BLaER1 (cell line): ENCODE data around the gene RNF223.

Experiments
- H3K27ac ChIP-seq: shearing (Covaris generic); formaldehyde crosslinking; 2 replicates; pipeline ENCODE4 v1.8.1; 2022
- H3K27me3 ChIP-seq: shearing (Covaris generic); formaldehyde crosslinking; 2 replicates; pipeline ENCODE4 v1.8.1; 2022
- H3K36me3 ChIP-seq: shearing (Covaris generic); formaldehyde crosslinking; 2 replicates; pipeline ENCODE4 v1.8.1; 2022
- H3K4me1 ChIP-seq: shearing (Covaris generic); formaldehyde crosslinking; 2 replicates; pipeline ENCODE4 v1.8.1; 2022
- H3K4me2 ChIP-seq: shearing (Covaris generic); formaldehyde crosslinking; 2 replicates; pipeline ENCODE4 v1.8.1; 2022
- H3K4me3 ChIP-seq: shearing (Covaris generic); formaldehyde crosslinking; 2 replicates; pipeline ENCODE4 v1.8.1; 2022
- H3K9ac ChIP-seq: shearing (Covaris generic); formaldehyde crosslinking; 2 replicates; pipeline ENCODE4 v1.8.1; 2022
- H3K9me3 ChIP-seq: shearing (Covaris generic); formaldehyde crosslinking; 2 replicates; pipeline ENCODE4 v1.8.1; 2022
- H4K20me1 ChIP-seq: shearing (Covaris generic); formaldehyde crosslinking; 2 replicates; pipeline ENCODE4 v1.8.1; 2022
- Cebpa-rat ChIP-seq: shearing (Covaris generic); IDR thresholded peaks from 2 replicates; pipeline ENCODE4 v1.8.1; 2022

RNF223 gene

DNA sequence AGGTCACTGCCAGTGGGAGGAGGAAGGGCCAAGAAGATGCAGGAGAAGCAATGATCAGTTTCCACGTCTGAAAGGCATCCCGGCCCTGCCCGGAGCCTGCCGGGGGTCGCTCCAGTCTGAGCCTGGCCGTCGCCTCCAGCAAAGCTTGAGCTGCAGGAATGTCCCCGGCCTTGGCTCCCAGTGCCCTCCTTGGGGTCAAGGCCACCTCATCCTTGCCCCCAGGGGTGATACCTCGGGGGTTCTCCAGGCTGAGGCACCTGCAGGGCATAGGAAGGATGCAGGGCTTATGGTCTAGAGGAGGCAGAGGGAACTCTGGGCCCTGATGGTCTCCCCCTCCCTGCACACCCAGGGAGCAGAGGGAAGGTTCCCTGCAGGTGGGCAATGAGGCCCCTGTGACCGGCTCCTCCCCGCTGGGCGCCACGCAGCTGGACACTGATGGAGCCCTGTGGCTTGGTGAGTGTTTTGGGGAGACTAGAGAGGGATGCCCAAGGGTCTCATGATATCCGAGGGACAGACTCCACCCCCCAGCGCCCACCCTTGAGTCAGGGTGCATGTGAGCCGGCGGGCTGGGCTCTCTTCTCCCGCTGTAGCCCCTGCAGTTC lies 19.9 kb downstream of the RNF223 start:
- no peak overlapping the region for H3K27ac ChIP-seq
- no peak overlapping the region for H3K4me3 ChIP-seq
- peaks cover 57% of the 10 kb centered on the region for H3K36me3 ChIP-seq
- no peak overlapping the region for H3K9ac ChIP-seq
- peaks cover 26% of the 10 kb centered on the region for H3K27me3 ChIP-seq
- peaks cover 32% of the 10 kb centered on the region for H3K4me1 ChIP-seq
- H3K4me2 ChIP-seq: no peak overlapping the region
- H4K20me1 ChIP-seq: peaks cover 13% of the 10 kb centered on the region
- no peaks in the 10 kb centered on the region for H3K9me3 ChIP-seq
- no peak for TF ChIP-seq Cebpa-rat

DNA sequence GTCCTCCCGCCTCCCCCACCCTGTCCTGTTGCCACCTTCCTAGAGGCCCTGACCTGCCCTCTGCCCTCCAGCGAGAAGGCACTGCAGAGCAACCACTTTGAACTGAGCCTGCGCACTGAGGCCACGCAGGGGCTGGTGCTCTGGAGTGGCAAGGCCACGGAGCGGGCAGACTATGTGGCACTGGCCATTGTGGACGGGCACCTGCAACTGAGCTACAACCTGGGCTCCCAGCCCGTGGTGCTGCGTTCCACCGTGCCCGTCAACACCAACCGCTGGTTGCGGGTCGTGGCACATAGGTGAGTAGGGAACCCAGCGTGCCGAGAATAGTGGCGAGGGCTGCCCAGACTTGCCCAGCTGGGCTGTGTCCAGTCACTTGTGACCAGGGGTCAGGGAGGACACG lies 20.4 kb downstream of the RNF223 start:
- H3K27ac ChIP-seq: no peak overlapping the region
- no peak overlapping the region for H3K4me3 ChIP-seq
- H3K36me3 ChIP-seq: peaks cover 57% of the 10 kb centered on the region
- H3K4me2 ChIP-seq: no peak overlapping the region
- no peak for TF ChIP-seq Cebpa-rat
- peaks cover 11% of the 10 kb centered on the region for H4K20me1 ChIP-seq
- peaks cover 28% of the 10 kb centered on the region for H3K4me1 ChIP-seq
- peaks cover 22% of the 10 kb centered on the region for H3K27me3 ChIP-seq
- H3K9me3 ChIP-seq: no peaks in the 10 kb centered on the region
- no peak overlapping the region for H3K9ac ChIP-seq

DNA sequence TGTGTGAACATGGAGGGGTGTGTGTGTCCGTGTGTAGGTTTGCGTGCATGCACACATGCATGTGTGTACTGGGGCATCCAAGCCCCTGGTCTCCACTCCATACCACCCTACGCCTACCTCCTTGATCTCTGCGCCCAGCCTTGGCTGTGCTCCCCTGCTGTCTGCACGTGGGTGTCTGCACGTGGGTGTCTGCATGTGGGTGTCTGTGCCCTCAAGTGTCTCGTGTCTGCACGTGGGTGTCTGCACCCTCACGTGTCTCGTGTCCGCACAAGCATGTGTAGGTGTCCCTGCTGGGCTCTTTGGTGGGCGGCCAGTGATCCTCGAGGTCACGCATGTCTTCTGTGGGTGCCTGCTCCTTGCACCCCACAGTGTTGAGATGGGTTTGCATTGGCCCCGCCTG lies 21.1 kb downstream of the RNF223 start:
- H4K20me1 ChIP-seq: peaks cover 4% of the 10 kb centered on the region
- no peak overlapping the region for H3K4me2 ChIP-seq
- no peak for TF ChIP-seq Cebpa-rat
- no peak overlapping the region for H3K9ac ChIP-seq
- H3K4me3 ChIP-seq: no peak overlapping the region
- H3K27ac ChIP-seq: no peak overlapping the region
- H3K4me1 ChIP-seq: peaks cover 21% of the 10 kb centered on the region
- peaks cover 57% of the 10 kb centered on the region for H3K36me3 ChIP-seq
- peaks cover 16% of the 10 kb centered on the region for H3K27me3 ChIP-seq
- no peaks in the 10 kb centered on the region for H3K9me3 ChIP-seq

DNA sequence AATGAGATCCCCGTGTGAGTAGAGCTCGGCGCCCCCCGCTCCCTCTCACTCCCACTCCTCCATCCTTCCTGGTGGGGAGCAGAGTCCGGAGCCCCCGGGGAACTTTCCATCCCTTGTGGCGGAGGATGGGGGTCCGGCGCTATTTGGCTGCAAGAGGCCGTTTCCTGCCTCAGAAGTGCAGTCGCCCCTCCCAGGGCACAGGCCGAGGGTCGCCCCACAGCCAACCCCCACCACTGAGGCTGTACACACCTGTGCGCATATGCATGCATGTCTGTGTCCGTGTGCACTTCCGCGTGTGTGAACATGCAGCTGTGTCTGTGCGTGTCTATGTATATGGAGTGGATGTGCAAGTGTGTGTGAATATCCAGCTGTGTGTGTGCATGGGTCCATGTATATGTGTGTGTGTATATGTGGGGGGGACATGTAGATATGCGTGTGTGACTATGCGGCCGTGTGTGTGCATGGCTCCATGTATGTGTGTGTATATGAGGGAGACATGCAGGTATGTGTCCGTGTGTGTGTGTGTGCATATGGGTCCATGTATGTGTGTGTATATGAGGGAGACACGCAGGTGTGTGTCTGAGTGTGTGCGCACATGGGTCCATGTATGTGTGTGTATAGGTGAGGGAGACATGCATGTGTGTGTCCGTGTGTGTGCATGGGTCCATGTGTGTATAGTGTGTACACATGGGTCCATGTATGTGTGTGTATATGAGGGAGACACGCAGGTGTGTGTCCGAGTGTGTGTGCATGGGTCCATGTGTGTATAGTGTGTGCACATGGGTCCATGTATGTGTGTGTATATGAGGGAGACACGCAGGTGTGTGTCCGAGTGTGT lies 21.9 kb downstream of the RNF223 start:
- Histone ChIP-seq H3K9ac (no peak overlapping the region), H3K27me3 (peaks cover 8% of the 10 kb centered on the region), H3K4me3 (no peak overlapping the region), H4K20me1 (no peaks in the 10 kb centered on the region; the same call in 1 of the 2 replicates), H3K27ac (no peak overlapping the region), H3K9me3 (no peaks in the 10 kb centered on the region), H3K36me3 (peaks cover 64% of the 10 kb centered on the region), H3K4me1 (peaks cover 13% of the 10 kb centered on the region), H3K4me2 (no peak overlapping the region)
- no peak for TF ChIP-seq Cebpa-rat

DNA sequence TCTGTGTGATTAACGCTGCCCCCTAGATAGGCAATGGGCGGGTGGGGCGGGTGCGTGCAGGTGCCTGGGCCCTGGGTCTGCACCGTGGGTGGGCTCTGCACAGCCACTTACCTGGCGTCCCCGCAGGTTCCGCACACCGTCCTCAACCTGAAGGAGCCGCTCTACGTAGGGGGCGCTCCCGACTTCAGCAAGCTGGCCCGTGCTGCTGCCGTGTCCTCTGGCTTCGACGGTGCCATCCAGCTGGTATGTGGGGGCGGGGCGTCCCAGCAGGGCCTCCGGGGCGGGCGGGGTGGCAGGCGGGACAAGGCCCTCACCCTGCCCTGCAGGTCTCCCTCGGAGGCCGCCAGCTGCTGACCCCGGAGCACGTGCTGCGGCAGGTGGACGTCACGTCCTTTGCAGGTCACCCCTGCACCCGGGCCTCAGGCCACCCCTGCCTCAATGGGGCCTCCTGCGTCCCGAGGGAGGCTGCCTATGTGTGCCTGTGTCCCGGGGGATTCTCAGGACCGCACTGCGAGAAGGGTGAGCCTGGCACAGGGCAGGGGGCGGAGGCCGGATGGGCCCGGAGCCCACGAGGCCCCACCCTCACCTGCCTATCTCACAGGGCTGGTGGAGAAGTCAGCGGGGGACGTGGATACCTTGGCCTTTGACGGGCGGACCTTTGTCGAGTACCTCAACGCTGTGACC lies 22.8 kb downstream of the RNF223 start:
- Histone ChIP-seq H3K27ac (no peak overlapping the region), H3K36me3 (peaks cover 74% of the 10 kb centered on the region), H3K9ac (no peak overlapping the region), H3K9me3 (no peaks in the 10 kb centered on the region), H3K27me3 (no peaks in the 10 kb centered on the region), H3K4me3 (no peak overlapping the region), H3K4me1 (peaks cover 8% of the 10 kb centered on the region), H3K4me2 (no peak overlapping the region; the same call in 1 of the 2 replicates), H4K20me1 (no peaks in the 10 kb centered on the region; the same call in 1 of the 2 replicates)
- no peak for TF ChIP-seq Cebpa-rat

DNA sequence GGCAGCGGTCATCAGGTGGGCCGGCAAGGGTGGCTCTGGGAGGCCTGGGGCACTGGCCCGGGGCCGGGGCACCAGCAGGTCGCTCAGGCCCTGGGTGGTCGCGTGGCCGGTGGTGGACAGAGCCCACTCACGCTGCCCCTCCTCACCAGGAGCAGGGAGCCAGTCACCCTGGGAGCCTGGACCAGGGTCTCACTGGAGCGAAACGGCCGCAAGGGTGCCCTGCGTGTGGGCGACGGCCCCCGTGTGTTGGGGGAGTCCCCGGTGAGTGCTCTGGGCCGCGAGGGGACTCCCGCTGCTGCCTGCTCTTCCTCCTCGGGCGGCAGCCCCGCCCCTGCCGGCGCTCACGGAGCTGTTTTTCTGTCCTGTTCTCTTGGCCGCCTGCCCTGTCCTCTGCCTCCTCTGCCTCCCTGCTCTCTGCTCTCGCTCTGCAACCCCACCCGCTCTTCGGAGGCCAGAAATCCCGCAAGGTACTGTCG lies 23.5 kb downstream of the RNF223 start:
- Histone ChIP-seq H3K27ac (no peak overlapping the region), H3K9me3 (no peaks in the 10 kb centered on the region), H3K27me3 (no peaks in the 10 kb centered on the region), H4K20me1 (peaks cover 2% of the 10 kb centered on the region; the same call in 1 of the 2 replicates), H3K4me2 (peak overlapping the region; percentile 28; the same call in 1 of the 2 replicates), H3K4me1 (peaks cover 8% of the 10 kb centered on the region), H3K9ac (no peak overlapping the region), H3K36me3 (peaks cover 79% of the 10 kb centered on the region), H3K4me3 (no peak overlapping the region)
- no peak for TF ChIP-seq Cebpa-rat

DNA sequence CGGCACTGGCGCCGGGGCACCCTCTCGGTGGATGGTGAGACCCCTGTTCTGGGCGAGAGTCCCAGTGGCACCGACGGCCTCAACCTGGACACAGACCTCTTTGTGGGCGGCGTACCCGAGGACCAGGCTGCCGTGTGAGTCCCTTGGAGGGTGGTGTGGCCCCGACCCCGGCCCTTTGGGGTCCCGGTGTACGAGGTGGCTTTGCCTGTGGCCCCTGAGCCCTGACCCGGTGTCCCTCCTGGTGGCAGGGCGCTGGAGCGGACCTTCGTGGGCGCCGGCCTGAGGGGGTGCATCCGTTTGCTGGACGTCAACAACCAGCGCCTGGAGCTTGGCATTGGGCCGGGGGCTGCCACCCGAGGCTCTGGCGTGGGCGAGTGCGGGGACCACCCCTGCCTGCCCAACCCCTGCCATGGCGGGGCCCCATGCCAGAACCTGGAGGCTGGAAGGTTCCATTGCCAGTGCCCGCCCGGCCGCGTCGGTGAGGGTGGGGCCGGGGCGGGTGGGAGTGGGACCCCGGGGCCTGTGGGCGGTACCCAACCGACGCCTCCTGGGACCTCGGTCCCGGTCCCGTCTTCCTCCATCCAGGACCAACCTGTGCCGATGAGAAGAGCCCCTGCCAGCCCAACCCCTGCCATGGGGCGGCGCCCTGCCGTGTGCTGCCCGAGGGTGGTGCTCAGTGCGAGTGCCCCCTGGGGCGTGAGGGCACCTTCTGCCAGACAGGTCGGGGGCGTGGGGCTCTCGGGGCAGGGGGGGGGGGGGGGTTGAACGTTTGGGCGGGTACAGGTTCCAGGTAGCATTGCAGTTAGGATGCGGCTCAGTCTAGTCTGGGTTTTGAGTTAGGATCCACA lies 24.6 kb downstream of the RNF223 start:
- H3K4me1 ChIP-seq: peaks cover 8% of the 10 kb centered on the region
- peaks cover 79% of the 10 kb centered on the region for H3K36me3 ChIP-seq
- no peak for TF ChIP-seq Cebpa-rat
- H3K9me3 ChIP-seq: no peaks in the 10 kb centered on the region
- H3K27ac ChIP-seq: no peak overlapping the region
- H4K20me1 ChIP-seq: peaks cover 12% of the 10 kb centered on the region; the same call in 1 of the 2 replicates
- no peak overlapping the region for H3K4me3 ChIP-seq
- H3K4me2 ChIP-seq: no peak overlapping the region
- H3K27me3 ChIP-seq: no peaks in the 10 kb centered on the region
- H3K9ac ChIP-seq: no peak overlapping the region

DNA sequence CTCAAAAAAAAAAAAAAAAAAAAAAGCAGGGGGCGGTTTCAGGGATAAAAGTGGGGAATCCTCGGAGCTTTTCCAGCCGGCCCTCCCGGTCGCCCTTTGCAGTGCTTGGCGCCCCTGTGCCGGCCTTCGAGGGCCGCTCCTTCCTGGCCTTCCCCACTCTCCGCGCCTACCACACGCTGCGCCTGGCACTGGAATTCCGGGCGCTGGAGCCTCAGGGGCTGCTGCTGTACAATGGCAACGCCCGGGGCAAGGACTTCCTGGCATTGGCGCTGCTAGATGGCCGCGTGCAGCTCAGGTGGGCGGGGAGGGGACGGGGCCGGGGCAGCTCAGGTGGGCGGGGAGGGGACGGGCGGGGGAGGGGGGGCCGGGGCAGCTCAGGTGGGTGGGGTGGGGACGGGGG lies 25.3 kb downstream of the RNF223 start:
- Histone ChIP-seq H3K27ac (no peak overlapping the region), H3K9me3 (no peaks in the 10 kb centered on the region), H3K9ac (no peak overlapping the region), H3K4me1 (peaks cover 8% of the 10 kb centered on the region), H4K20me1 (peaks cover 19% of the 10 kb centered on the region; the same call in 1 of the 2 replicates), H3K4me3 (no peak overlapping the region), H3K27me3 (no peaks in the 10 kb centered on the region), H3K36me3 (peaks cover 79% of the 10 kb centered on the region), H3K4me2 (no peak overlapping the region)
- TF ChIP-seq Cebpa-rat: no peak

DNA sequence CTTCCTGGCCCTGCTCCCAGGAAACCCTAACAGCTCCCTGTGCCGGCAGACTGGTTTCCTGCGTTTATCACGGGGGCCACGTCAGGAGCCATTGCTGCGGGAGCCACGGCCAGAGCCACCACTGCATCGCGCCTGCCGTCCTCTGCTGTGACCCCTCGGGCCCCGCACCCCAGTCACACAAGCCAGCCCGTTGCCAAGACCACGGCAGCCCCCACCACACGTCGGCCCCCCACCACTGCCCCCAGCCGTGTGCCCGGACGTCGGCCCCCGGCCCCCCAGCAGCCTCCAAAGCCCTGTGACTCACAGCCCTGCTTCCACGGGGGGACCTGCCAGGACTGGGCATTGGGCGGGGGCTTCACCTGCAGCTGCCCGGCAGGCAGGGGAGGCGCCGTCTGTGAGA lies 26.1 kb downstream of the RNF223 start:
- TF ChIP-seq Cebpa-rat: no peak
- H4K20me1 ChIP-seq: peaks cover 27% of the 10 kb centered on the region
- H3K9me3 ChIP-seq: no peaks in the 10 kb centered on the region
- H3K9ac ChIP-seq: no peak overlapping the region
- no peaks in the 10 kb centered on the region for H3K27me3 ChIP-seq
- H3K4me3 ChIP-seq: no peak overlapping the region
- peaks cover 79% of the 10 kb centered on the region for H3K36me3 ChIP-seq
- no peak overlapping the region for H3K4me2 ChIP-seq
- H3K4me1 ChIP-seq: peaks cover 8% of the 10 kb centered on the region
- no peak overlapping the region for H3K27ac ChIP-seq
